Fibroblast of skin of abdomen (primary cell): ENCODE results near the gene HOPX.

Experiments used
- DNase-seq: peaks from one replicate; pipeline ENCODE4 v3.0.0-alpha.2; 2013

Gene HOPX

GRCh38 chr4:56688094-56688647 is 7.1 kb upstream of the HOPX start:
- DNase-seq: no peak

GRCh38 chr4:56686537-56687231 is 5.6 kb upstream of the HOPX start:
- no peak for DNase-seq

- peak; percentile 60 for DNase-seq
Observed at GRCh38 chr4:56684320-56685050, 3.4 kb upstream of the HOPX start.

- no peak for DNase-seq
Observed at GRCh38 chr4:56683455-56683854, 2.4 kb upstream of the HOPX start.

- DNase-seq: no peak
Observed at GRCh38 chr4:56681853-56682525, 893 bp upstream of the HOPX start.

- DNase-seq: no peak
Observed at GRCh38 chr4:56680266-56680665, 830 bp downstream of the HOPX start.

- no peak for DNase-seq
Observed at GRCh38 chr4:56677711-56678110, 3.4 kb downstream of the HOPX start.

GRCh38 chr4:56674984-56675383 is 6.1 kb downstream of the HOPX start:
- no peak for DNase-seq

GRCh38 chr4:56671860-56672259 is 9.2 kb downstream of the HOPX start:
- no peak for DNase-seq

- DNase-seq: no peak
Observed at GRCh38 chr4:56671373-56671772, 9.7 kb downstream of the HOPX start.

- no peak for DNase-seq
Observed at GRCh38 chr4:56668267-56668666, 12.8 kb downstream of the HOPX start.

- peak; percentile 36 for DNase-seq
Observed at GRCh38 chr4:56667396-56667795, 13.7 kb downstream of the HOPX start.

- DNase-seq: no peak
Observed at GRCh38 chr4:56666279-56666678, 14.8 kb downstream of the HOPX start.

GRCh38 chr4:56665781-56666180 is 15.3 kb downstream of the HOPX start:
- no peak for DNase-seq

GRCh38 chr4:56662782-56663468 is 18.2 kb downstream of the HOPX start:
- DNase-seq: no peak

- no peak for DNase-seq
Observed at GRCh38 chr4:56659946-56660345, 21.1 kb downstream of the HOPX start.

- DNase-seq: peak; percentile 72
Observed at GRCh38 chr4:56658528-56658927, 22.6 kb downstream of the HOPX start.

GRCh38 chr4:56657818-56658217 is 23.3 kb downstream of the HOPX start:
- no peak for DNase-seq

- no peak for DNase-seq
Observed at GRCh38 chr4:56657128-56657527, 24.0 kb downstream of the HOPX start.

- no peak for DNase-seq
Observed at GRCh38 chr4:56656346-56656643, 24.8 kb downstream of the HOPX start.

- DNase-seq: no peak
Observed at GRCh38 chr4:56655627-56656345, 25.3 kb downstream of the HOPX start.

- peak; percentile 33 for DNase-seq
Observed at GRCh38 chr4:56655209-56655626, 25.9 kb downstream of the HOPX start.
